HL-60 (cell line): Measurements from ENCODE around the gene L1TD1.
"Not testable (repeated sequence)": the region's sequence is repeated elsewhere in the genome, so short reads cannot be mapped to it uniquely, and the experiment has no call there.

Experiments used
- DNase-seq, 2 experiments: peaks; one replicate each; pipeline ENCODE4 v3.0.0-alpha.2; 2010 to 2020; ENCODE audit warnings: low read depth in 1 of 2, low spot score in 1 of 2
- H3K27ac ChIP-seq: fragments of 250-450 bp; sonication (Bioruptor Pico); replicated peaks from 2 replicates; pipeline ENCODE4 v1.5.1; 2020; ENCODE audit warnings: mild to moderate bottlenecking, moderate library complexity
- H3K27me3 ChIP-seq: fragments of 250-450 bp; sonication (Bioruptor Pico); 2 replicates; pipeline ENCODE4 v1.5.1; 2021; ENCODE audit warnings: mild to moderate bottlenecking, moderate library complexity; ENCODE audit not compliant: insufficient read depth, poor library complexity, severe bottlenecking
- H3K4me3 ChIP-seq: replicated peaks from 2 replicates; pipeline ENCODE4 v1.5.1; 2011; ENCODE audit warnings: mild to moderate bottlenecking, control low read depth, low read length; ENCODE audit not compliant: insufficient read depth
- CTCF ChIP-seq: IDR thresholded peaks from one replicate; pipeline ENCODE4 v1.5.1; 2011; ENCODE audit warnings: low read length, control low read depth, inconsistent platforms; ENCODE audit not compliant: insufficient read depth
- GABPA ChIP-seq: IDR thresholded peaks from 2 replicates; pipeline ENCODE4 v1.6.1; 2012; ENCODE audit warnings: low read depth
- POLR2AphosphoS5 ChIP-seq: IDR thresholded peaks from 2 replicates; pipeline ENCODE4 v1.6.1; 2012; ENCODE audit warnings: low read depth
- REST ChIP-seq: IDR thresholded peaks from 2 replicates; pipeline ENCODE4 v1.6.1; 2012; ENCODE audit warnings: low read depth; ENCODE audit not compliant: insufficient replicate concordance
- SPI1 ChIP-seq: IDR thresholded peaks from 2 replicates; pipeline ENCODE4 v1.6.1; 2012; ENCODE audit warnings: low read depth, mild to moderate bottlenecking, borderline replicate concordance

The L1TD1 gene

GRCh38 chr1:62218604-62219003 is 24.0 kb downstream of the L1TD1 start:
- Histone ChIP-seq H3K27me3 (no peaks in the 10 kb centered on the region), H3K27ac (no peak overlapping the region), H3K4me3 (no peak overlapping the region)
- no peak for DNase-seq
- TF ChIP-seq GABPA (no peak), CTCF (no peak), POLR2AphosphoS5 (no peak), REST (no peak), SPI1 (no peak)

GRCh38 chr1:62220456-62220855 is 25.8 kb downstream of the L1TD1 start:
- not testable (repeated sequence) for DNase-seq, H3K4me3 ChIP-seq, H3K27ac ChIP-seq, H3K27me3 ChIP-seq

GRCh38 chr1:62221171-62221570 is 26.5 kb downstream of the L1TD1 start:
- no peak for DNase-seq
- TF ChIP-seq SPI1, result no peak
- no peak for TF ChIP-seq REST
- TF ChIP-seq CTCF, result no peak
- no peak for TF ChIP-seq GABPA
- no peak for TF ChIP-seq POLR2AphosphoS5
- H3K27ac ChIP-seq, result no peak overlapping the region
- H3K4me3 ChIP-seq, result no peak overlapping the region
- H3K27me3 ChIP-seq, result no peaks in the 10 kb centered on the region

- TF ChIP-seq CTCF (no peak), POLR2AphosphoS5 (no peak)
- no peak for DNase-seq
- Histone ChIP-seq H3K27ac (no peak overlapping the region), H3K4me3 (no peak overlapping the region), H3K27me3 (no peaks in the 10 kb centered on the region)
These were observed 27.7 kb downstream of the L1TD1 start for GRCh38 chr1:62222321-62222720.
